Stimulated activated CD4-positive, alpha-beta T cell treated with anti-CD3 and anti-CD28 coated beads, Interleukin-4, amount 100 ng/mL, for 1 hour (primary cell): Measurements from ENCODE around the gene PIK3IP1.

Experiments
- DNase-seq: peaks from one replicate; pipeline ENCODE4 v3.0.0-alpha.2; 2020

PIK3IP1 gene

GRCh38 chr22:31278151-31278621, 14.1 kb downstream of the PIK3IP1 start:
- no peak for DNase-seq

GRCh38 chr22:31277741-31278140, 14.5 kb downstream of the PIK3IP1 start:
- DNase-seq: no peak

GRCh38 chr22:31276426-31277167, 15.7 kb downstream of the PIK3IP1 start:
- no peak for DNase-seq

- DNase-seq: no peak
Observed at GRCh38 chr22:31275576-31275975, 16.7 kb downstream of the PIK3IP1 start.

GRCh38 chr22:31275018-31275417, 17.3 kb downstream of the PIK3IP1 start:
- DNase-seq: no peak

- DNase-seq: no peak
Observed at GRCh38 chr22:31274017-31274416, 18.3 kb downstream of the PIK3IP1 start.

- peak; percentile 43 for DNase-seq
Observed at GRCh38 chr22:31272522-31273446, 19.5 kb downstream of the PIK3IP1 start.

GRCh38 chr22:31271485-31271884, 20.8 kb downstream of the PIK3IP1 start:
- DNase-seq: no peak

- DNase-seq: no peak
Observed at GRCh38 chr22:31271026-31271425, 21.3 kb downstream of the PIK3IP1 start.

GRCh38 chr22:31269892-31270579, 22.3 kb downstream of the PIK3IP1 start:
- DNase-seq: no peak

GRCh38 chr22:31268281-31268680, 24.0 kb downstream of the PIK3IP1 start:
- DNase-seq: no peak

GRCh38 chr22:31263896-31264640, 28.2 kb downstream of the PIK3IP1 start:
- DNase-seq: no peak

GRCh38 chr22:31262312-31263133, 29.8 kb downstream of the PIK3IP1 start:
- no peak for DNase-seq

- no peak for DNase-seq
Observed at GRCh38 chr22:31260474-31260856, 31.8 kb downstream of the PIK3IP1 start.

GRCh38 chr22:31259798-31260473, 32.4 kb downstream of the PIK3IP1 start:
- DNase-seq: no peak

- DNase-seq: no peak
Observed at GRCh38 chr22:31253949-31254348, 38.3 kb downstream of the PIK3IP1 start.

GRCh38 chr22:31250740-31251600, 41.3 kb downstream of the PIK3IP1 start:
- no peak for DNase-seq

GRCh38 chr22:31248965-31249958, 43.0 kb downstream of the PIK3IP1 start:
- DNase-seq: no peak
